Activated gamma-delta T cell treated with Interleukin-2 at 50 U/mL for 16 hours (primary cell): ENCODE results near the gene NCEH1.
A peak's percentile ranks its signal among the peaks of the same experiment; 100 is the strongest.
"Not testable (repeated sequence)": the region's sequence is repeated elsewhere in the genome, so short reads cannot be mapped to it uniquely, and the experiment has no call there.

ENCODE experiments used
- DNase-seq: peaks from one replicate; pipeline ENCODE4 v3.0.0-alpha.2; 2020

NCEH1 gene, protein sequence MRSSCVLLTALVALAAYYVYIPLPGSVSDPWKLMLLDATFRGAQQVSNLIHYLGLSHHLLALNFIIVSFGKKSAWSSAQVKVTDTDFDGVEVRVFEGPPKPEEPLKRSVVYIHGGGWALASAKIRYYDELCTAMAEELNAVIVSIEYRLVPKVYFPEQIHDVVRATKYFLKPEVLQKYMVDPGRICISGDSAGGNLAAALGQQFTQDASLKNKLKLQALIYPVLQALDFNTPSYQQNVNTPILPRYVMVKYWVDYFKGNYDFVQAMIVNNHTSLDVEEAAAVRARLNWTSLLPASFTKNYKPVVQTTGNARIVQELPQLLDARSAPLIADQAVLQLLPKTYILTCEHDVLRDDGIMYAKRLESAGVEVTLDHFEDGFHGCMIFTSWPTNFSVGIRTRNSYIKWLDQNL

DNA sequence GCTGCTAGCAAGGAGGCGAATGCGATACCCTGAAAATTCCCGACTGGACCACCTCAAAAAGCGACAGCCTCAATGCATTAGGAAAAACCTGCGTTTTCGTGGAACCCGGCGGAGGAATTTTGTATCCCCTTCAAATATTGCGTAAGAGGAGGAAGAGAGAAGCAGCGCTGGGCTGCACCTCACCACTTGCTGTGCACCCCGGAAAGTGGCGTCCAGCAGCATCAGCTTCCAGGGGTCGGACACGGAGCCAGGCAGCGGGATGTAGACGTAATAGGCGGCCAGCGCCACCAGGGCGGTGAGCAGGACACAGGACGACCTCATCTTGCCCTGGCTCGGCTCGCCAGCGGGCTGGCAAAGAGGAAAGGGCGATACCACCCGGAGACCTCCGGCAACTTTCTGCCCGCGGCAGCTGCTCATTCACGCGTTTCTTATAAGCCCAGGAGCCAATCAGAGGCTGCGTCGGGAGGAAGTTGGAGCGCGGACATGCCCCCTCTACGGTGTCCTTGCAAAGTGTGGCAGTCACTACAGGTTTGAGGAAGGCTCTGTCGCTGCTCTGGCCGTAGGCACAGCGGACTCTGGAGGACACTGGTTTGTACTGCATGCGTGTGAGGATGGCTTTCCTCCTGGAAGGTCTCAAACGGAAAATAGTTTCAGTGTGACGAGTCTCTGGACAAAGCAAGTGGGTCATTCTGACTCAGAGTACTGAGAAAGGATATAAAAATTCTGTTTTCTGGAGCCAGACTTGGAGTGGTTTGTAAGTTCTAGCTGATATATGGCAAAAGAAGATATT lies at the start of gene NCEH1:
Gene NCEH1 (minus strand): TSS at position 404 of the 790 bp plus-strand sequence. CDS start 83 bp downstream, at position 321.
- DNase-seq: peak; percentile 68

DNA sequence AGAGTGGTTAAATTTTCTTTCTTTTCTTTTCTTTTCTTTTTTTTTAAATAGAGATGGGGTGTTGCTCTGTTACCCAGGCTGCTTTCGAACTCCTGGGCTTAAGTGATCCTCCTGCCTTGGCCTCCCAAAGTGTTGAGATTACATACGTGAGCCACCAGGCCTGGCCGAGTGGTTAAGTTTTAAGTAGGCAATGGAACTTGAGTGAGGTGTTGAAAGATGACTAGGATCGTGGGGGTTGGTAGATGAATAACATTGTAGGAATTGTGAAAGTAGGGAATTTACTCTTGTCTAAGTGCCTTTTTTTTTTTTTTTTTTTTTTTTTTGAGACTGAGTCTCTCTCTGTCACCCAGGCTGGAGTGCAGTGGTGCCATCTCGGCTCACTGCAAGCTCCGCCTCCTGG lies 49.5 kb upstream of the NCEH1 start:
- DNase-seq: not testable (repeated sequence)

DNA sequence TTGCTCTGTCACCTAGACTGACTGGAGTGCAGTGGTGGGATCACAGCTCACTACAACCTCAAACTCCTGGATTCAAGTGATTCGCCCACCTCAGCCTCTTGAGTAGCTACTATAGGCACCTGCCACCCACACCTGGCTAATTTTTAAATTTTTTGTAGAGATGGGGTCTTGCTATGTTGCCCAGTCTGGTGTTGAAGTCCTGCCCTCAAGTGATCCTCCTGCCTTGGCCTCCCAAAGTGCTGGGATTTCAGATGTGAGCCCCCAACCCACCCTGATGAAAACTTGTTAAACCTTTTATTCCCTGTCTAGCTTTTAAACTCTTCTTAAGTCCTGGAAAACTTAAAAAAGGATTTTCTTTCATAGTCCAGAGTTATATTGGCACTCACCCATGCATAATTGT lies 42.3 kb upstream of the NCEH1 start:
- no peak for DNase-seq

DNA sequence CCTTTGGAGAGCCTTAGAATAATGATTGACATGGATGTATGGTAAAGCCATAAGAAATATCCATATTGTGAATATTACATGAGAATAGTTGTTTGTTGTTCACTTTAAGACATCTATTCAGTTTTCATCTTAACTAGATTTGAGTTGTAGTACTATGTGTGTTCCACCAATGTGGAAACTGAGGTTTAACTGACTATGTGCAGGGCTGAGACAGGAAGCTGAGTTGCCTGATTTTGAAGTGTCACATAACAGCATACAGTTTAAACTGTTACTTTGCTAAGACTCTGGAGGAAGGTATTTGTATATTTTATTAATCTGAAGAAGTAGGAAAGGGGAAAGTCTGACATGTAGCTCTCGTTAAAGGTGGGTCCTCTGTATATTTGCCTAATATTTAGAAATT lies 41.8 kb upstream of the NCEH1 start:
- DNase-seq: no peak

DNA sequence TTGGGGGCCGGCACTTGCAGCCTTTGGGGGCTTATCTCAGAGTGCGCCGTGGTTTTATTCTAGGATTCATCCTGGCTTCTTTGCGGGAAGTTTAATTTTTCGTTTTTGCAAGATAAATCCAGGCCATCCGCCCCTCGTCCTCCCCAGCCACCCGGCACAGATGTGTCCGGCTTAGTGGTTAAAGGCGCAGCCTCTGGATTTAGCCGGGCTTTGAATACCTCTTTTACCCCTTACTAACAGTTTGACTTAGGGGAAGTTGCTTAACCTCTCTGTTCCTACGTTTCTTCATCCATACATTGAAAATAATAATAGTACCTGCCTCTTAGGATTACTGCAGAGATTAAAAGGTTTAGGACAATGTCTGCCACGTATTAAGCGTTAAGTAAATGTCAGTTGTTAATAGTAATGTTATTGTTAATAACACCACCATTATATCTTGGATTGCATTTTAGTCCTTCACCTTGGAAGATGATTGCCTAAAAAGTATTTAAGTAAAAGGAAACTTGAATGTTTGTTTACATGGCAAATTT lies 40.4 kb upstream of the NCEH1 start:
- DNase-seq: no peak

DNA sequence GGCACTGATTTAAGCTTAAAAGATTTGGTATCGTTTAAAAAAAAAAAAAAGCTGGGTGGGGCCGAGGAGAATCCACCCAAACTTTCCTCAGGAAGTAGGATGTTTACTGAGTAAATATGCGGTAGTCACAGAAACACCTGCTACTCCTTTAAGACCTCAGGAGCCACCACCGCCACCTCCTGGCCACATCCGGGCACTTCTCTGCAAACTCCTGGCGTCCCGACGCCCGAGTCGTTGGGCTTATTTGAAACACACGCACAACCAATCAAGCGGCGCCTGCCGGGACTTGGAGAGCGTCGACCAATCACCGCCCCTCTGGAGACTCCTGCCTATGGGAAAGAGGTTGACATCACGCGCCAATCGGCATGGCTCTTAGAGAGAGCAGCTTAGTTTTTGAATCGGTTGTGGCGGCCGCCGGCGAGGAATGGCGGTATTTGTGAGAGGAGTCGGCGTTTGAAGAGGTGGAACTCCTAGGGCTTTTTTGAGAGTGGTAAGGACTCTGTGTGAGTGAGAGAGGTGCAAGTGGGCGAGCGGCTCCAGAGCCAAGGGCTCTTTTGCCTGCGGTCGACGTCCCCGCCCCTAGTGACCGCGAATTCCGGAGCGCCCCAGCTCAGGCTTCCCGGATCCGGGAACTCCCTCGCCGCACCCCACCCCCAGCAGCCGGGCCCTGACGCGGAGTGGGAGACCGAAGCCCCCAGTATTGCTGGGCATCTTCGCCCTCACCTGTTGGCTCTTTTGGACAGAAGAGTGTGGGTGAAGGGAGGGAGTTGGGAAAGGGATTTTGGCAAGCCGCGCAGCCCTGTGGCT lies 39.7 kb upstream of the NCEH1 start, which contains the start of gene ECT2:
Gene ECT2 (plus strand): TSS at position 359 of the 807 bp plus-strand sequence. CDS start 3,805 bp downstream, outside the sequence.
- DNase-seq: peak; percentile 96

DNA sequence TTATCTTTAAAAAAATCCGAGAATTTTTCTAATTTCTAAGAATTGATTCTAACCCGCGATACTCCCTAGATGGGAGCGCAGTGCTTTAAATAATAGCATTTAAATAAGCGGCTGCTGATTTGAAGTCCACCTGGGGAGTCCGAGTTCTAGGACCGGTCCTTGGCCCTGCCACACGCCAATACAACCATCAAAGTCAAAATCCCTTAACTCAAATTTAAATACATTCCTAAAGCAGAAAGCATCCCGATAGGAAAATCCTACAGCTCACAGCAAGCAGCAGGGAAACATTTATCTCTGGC lies 39.2 kb upstream of the NCEH1 start:
- no peak for DNase-seq

DNA sequence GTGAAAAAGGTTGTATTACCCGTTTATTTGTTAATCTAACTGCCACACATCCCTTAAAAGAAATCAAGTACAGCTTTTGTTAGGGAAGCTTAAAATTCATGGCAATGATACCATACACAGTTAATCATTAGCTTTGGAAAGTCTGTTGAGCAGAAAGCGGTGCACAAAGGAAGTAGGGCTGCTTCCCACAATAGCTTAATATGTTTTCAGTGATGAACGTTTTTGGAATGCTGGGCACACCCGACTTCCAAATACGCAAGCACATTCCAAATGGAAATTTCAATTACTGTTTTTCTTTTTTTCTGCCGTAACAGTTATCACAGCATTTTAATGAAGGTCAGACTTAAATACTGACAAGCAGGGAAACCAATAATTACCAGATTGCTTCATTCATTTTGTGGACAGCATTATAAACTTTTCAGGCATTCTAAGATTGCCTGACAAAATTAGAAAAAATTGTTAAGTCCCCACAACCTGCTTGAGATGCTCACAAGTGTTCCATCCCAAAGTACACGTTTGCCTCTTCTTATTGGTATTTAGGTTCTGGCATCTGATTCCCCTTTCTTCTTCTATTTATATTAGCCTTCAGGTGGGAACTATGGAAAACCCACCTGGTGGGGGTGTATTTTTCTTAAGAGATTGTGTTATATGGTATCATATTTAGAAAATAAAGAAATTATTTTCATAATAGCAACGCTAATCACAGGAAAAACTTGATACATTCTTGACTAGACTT lies 38.5 kb upstream of the NCEH1 start:
- DNase-seq: no peak

DNA sequence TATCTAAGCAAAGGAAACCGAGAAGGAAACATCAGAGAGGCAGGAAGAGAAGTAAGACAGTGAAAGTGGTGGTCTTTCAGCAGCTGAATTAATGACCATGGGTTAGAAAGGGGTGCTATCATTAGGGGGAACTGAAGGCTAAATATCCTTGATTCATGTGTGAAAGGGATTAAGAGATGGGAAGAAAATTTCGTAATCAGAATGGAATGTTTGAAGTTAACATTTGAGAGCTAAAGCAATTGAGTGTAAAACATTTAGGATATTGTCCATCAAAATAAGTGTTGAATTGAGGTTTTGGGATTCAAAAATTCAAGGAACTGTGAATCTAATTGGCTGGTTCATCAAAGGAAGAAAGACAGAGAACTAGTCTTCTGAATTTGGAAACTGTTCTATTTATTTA lies 35.6 kb upstream of the NCEH1 start:
- DNase-seq: no peak

DNA sequence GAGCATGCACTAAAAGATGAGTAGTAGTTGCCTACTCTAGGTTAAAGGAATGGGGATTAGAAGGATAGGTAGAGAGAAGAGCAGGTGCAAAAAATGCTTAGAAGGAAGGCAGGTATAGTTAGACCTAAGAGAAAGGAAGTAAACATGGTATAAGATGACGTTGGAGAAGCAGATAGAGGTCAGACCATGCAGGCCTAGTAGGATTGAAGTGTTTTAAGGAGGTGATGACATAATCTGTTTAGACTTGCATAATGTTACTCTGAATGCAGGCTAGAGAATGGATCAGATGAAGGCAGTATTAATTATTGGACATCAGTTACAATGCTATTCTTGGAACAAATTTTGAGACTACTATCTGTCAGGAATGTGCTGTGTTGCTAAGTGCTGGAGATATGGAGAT lies 28.6 kb upstream of the NCEH1 start:
- DNase-seq: no peak

DNA sequence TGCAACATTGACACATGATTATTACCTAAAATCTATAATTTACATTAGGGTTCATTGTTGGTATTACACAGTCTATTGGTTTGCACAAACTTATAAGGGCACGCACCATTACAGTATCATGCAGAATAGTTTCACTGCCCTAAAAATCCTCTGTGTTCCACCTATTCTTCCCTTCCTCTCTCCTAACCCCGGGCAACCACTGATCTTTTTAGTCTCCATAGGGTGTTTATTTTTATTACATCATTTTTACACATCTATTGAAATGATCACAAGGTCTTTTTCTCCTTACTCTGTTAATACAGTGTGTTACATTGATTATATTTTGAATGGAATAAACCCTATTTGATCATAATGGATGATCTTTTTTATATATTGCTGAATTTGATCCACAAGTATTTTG lies 24.1 kb upstream of the NCEH1 start:
- DNase-seq: no peak

DNA sequence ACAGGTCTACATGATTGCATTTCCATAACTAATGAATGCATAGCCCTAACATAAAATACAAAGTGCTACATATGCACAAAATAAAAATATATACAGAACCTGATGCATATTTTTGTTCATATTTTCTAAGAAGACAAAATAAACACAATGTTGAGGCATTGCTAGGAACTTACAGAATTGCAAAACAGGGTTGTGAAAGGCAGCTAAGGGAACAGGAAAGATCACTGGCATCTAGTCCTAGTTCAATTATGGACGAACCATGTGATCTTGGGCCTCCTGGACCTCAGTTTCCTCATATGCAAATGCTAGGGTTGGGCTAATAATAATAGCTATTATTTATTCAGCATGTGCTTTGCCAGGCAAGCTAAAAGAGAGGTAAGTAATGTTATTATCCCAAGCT lies 15.5 kb upstream of the NCEH1 start:
- DNase-seq: no peak

DNA sequence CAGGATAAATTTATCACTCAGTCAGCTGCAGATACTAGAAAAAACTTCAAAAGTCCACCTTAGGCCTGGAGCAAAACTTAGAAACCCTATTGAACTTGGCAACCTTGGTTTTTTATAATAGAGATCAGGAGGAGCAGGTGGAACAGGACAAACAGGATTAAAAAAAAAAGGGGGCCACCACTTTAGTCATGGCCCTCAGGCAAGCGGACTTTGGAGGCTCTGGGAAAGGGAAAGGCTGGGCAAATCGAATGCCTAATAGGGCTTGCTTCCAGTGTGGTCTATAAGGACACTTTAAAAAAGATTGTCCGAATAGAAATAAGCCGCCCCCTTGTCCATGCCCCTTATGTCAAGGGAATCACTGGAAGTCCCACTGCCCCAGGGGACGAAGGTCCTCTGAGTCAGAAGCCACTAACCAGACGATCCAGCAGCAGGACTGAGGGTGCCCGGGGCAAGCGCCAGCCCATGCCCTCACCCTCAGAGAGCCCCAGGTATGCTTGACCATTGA lies 11.7 kb upstream of the NCEH1 start:
- not testable (repeated sequence) for DNase-seq

DNA sequence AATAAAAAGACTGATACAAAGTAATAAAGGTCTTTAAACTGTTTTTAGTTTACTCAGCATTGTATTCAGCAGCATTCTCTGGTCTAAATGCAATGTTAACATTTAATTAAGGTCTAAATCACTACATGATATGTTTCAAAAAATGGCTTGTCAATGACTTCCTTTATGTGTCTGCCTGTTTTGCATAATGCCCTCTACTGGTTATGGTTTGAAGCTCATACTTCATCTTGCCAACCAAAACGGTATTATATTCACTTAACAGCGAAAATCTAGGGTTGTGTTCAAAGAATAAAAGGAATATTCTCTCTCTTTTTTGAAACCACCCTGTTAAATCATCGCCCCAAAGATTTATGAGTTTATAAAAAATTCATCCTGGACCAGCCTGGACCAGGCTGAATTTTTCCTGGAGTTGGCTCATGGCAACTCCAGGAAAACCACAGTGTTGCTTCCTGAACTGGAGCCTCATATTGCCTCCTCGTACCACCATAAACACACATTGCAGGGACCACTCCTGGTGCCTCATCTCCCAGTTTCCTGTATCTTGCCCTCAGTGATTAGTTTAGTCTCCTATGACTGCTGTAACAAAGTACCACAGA lies 6.7 kb upstream of the NCEH1 start:
- DNase-seq: no peak

DNA sequence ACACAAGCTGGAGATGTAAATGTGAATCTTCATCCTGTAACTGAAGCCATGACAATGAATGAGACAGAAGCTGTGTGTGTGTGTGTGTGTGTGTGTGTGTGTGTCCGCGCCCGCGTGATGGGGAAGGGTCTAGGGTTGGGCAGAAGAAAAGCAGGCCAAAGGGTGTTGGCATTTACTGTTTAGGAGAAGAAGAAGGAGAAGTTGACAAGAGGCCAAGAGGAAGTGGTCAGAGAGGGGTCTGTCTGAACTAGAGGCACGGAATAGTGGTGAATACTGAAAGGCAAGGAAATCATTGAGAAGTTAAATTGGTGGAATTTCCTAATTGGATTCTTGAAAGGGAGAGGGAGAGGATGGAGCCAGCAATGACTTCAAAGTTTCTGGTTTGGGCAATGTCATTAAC lies 5.6 kb upstream of the NCEH1 start:
- no peak for DNase-seq

DNA sequence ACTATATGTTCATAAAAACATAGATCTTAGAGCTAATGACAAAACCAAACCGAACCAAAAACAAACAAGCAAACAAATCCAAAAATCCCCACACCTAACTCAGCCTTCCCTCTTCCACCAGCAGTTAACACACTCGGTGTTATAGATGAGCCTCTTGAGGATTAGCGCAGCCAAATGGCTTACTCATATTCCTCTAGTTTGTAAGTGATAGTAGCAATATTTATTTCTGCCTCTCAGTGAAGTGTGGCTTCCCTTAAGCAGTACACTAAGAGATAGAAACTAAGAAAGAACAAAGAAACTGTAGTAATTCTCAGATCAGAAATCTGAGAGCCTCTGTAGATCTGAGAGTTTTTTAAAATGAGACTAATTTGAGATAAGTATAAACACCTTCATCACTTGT lies 2.4 kb upstream of the NCEH1 start:
- DNase-seq: no peak

DNA sequence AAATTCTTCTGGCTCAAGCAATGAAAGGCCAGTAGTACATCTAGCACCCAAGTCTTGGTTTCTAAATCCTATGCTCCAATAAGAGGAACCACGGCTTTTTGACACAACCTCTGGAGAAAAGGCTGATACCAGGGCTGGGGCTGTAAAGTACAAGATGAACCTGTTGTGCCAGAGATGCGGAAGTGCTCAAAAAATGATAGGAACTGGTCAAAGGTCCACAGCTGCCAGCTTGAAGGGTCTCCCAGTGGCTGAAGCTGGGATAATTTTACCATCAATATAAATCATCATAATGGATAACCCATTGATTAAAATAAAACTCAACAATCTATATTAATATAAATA lies 558 bp upstream of the NCEH1 start:
- DNase-seq: no peak

DNA sequence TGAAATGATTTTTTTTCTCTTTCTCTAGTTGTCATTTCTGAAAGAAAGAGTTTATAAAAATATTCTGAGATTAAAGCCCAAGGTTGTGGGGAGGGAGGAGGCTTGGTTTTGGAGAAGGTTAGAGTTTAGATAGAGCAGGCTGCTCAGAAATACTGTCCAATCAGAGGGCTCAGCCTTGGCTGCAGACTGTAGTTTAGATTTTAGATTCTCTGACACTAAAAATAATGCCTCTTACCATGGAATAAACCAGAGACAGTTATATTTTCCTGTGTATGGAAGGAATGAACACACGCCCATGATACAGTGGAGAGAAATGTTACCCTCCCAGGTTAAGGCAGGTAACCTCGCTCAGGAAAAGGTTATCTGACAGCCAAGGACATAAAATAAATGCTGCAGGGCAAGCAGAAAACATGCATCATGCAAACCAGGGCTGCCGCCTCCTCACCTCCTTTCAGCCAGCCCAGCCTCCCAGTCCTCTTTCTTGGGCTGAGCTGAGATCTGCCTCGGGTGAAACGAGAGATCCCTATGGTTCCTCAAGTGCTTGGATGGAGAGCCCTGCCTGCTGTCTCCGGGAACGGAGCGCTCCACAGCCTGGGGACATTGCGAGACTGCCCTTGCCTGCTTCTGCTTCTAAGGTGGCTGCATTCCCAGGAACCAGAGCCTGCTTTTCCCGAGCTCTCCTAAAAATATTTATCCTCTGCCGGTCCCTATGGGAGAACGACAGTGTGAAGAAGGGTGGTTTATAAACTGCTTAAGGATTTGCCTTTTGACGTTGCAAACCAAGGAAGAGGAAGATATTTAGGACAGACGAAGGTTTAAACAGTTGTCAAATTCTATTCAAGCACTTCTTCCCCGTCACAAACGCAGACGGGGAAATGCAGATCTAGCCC lies 848 bp downstream of the NCEH1 start:
- DNase-seq: peak; percentile 4

DNA sequence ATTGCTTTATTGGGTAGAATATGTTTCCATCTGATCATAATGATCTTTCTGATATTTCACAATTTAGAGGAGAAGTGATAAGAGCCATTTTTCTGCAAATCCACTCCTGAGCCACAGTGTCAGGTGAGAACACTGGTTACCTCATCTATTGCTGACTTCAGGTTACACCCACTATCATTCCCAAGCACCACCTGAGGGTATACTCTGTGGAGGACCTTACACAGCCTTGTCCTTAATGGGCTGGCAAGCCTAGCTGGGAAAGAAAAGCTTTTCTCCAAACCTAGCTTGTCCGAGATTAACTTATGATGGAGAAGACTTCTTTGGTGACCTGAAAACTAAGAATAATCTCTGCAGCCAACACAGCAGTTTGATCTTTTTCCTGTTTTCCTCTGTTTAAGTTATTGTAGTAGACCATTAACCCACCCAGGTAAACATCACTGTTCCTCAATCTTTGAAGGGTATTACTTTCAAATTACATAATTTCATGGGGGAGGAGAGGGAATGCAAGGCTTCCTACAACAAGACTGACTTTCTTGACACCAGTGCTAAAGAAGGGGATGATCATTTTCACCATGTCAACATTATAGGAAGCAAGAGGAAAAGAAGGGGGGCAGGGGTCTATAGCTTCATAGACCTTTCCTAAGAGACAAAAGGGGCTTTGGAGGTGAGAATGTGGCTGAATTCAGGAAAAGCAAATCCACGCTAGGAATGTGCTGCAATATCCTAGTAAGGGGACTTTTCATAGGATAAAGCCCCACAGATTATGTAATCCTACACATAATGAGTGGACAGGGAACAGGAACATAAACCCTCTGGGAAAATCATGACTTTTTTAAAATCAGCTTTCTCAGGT lies 1.7 kb downstream of the NCEH1 start:
- no peak for DNase-seq

DNA sequence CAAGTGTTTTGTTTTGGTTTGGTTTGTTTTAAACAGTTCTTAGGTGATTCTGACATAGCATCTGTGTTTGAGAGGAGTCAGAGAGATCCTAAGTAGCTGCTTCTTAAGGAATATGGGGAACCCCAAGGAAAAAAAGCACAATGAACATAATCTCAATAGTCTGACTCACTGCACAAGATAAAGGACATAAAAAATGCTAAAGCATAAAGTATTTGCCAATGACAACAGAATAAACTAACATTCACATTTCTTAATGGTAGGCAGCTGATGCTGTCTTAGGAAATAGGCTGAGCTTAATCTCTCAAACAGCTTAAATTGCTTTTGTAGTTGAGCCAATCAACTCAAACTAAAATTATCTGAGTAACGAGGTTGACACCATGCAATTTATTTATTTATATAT lies 2.9 kb downstream of the NCEH1 start:
- DNase-seq: no peak
